Suprapubic skin (tissue), 4 donors: ENCODE data around the gene SYTL1.

Experiments used
- CTCF ChIP-seq, 2 donors: fragments of 200-600 bp in 1 of 2; fragments of 450-650 bp in 1 of 2; sonication (generic) in 1 of 2; IDR thresholded peaks; one replicate each; pipeline ENCODE4 v1.5.1; 2016 to 2019; ENCODE audit warnings: antibody characterized with exemption in 2 of 2, mild to moderate bottlenecking in 1 of 2, moderate library complexity in 1 of 2
- POLR2A ChIP-seq, 2 donors: fragments of 450-650 bp; IDR thresholded peaks; one replicate each; pipeline ENCODE4 v1.6.1; 2017; ENCODE audit warnings: antibody characterized with exemption in 2 of 2, mild to moderate bottlenecking in 2 of 2, moderate library complexity in 2 of 2
- POLR2AphosphoS5 ChIP-seq, 3 donors: sonication (generic); formaldehyde crosslinking; IDR thresholded peaks; one replicate each; pipeline ENCODE4 v1.6.1; 2017; ENCODE audit warnings: antibody characterized with exemption in 3 of 3

GRCh38 chr1:27355683-27356082, 13.9 kb downstream of the SYTL1 start:
- TF ChIP-seq CTCF (IDR thresholded peaks at IDR 0.05) (no peak), POLR2AphosphoS5 (IDR thresholded peaks at IDR 0.05) (no peak), POLR2A (IDR thresholded peaks at IDR 0.05) (no peak)
